ENCODE measurements around the gene MYO18A. TPM values are rescaled to one million over a fixed set of nuclear protein-coding genes. Genes with fewer than 3 reads are reported as not detected.

Gene MYO18A
- total RNA-seq, 1 donor, result 59.6 TPM

- no peak overlapping the region for H3K4me3 ChIP-seq (ENCODE audit: low read depth, low read length)
- TF ChIP-seq CTCF (IDR thresholded peaks at IDR 0.05; ENCODE audit: insufficient read depth, low read depth, low read length), result no peak
- DNase-seq (ENCODE audit: low read depth), result no peak
Measured at GRCh38 chr17:29125651-29126050, 54.5 kb downstream of the MYO18A start.

GRCh38 chr17:29124925-29125273 is 55.3 kb downstream of the MYO18A start:
- no peak for DNase-seq (ENCODE audit: low read depth)
- no peak for TF ChIP-seq CTCF (IDR thresholded peaks at IDR 0.05; ENCODE audit: insufficient read depth, low read depth, low read length)

GRCh38 chr17:29124135-29124924 is 55.9 kb downstream of the MYO18A start:
- peak; percentile 80 for DNase-seq (ENCODE audit: low read depth)
- peak; percentile 81 for TF ChIP-seq CTCF (IDR thresholded peaks at IDR 0.05; ENCODE audit: insufficient read depth, low read depth, low read length)
- H3K4me3 ChIP-seq (ENCODE audit: low read depth, low read length), result no peak overlapping the region

More at GRCh38 chr17:29124925-29125273, 55.3 kb downstream of the MYO18A start:
- no peak overlapping the region for H3K4me3 ChIP-seq (ENCODE audit: low read depth, low read length)

- no peak for TF ChIP-seq CTCF (IDR thresholded peaks at IDR 0.05; ENCODE audit: insufficient read depth, low read depth, low read length)
- no peak for DNase-seq (ENCODE audit: low read depth)
- H3K4me3 ChIP-seq (ENCODE audit: low read depth, low read length), result no peak overlapping the region
Measured at GRCh38 chr17:29123111-29123510, 57.1 kb downstream of the MYO18A start.

GRCh38 chr17:29121442-29121841 is 58.8 kb downstream of the MYO18A start:
- TF ChIP-seq CTCF (IDR thresholded peaks at IDR 0.05; ENCODE audit: insufficient read depth, low read depth, low read length), result no peak
- DNase-seq (ENCODE audit: low read depth), result no peak
- H3K4me3 ChIP-seq (ENCODE audit: low read depth, low read length), result no peak overlapping the region

- DNase-seq (ENCODE audit: low read depth), result no peak
- TF ChIP-seq CTCF (IDR thresholded peaks at IDR 0.05; ENCODE audit: insufficient read depth, low read depth, low read length), result no peak
- H3K4me3 ChIP-seq (ENCODE audit: low read depth, low read length), result no peak overlapping the region
Measured at GRCh38 chr17:29120433-29120832, 59.8 kb downstream of the MYO18A start.

- no peak for DNase-seq (ENCODE audit: low read depth)
- no peak overlapping the region for H3K4me3 ChIP-seq (ENCODE audit: low read depth, low read length)
- TF ChIP-seq CTCF (IDR thresholded peaks at IDR 0.05; ENCODE audit: insufficient read depth, low read depth, low read length), result no peak
Measured at GRCh38 chr17:29119265-29119664, 60.9 kb downstream of the MYO18A start.
